H1 (cell line): ENCODE measurements around the gene IGF2R. TPM values are rescaled to one million over a fixed set of nuclear protein-coding genes. Genes with fewer than 3 reads are reported as not detected.

ENCODE experiments used
- CTCF ChIA-PET: fragments of 300-600 bp; sonication (Branson Sonifier 250); formaldehyde crosslinking; loops from one replicate; lab custom pipeline; 2021; ENCODE audit not compliant: partially characterized antibody; lab: Charles Lee
- POLR2A ChIA-PET: fragments of 300-600 bp; sonication (Branson Sonifier 250); formaldehyde crosslinking; loops from one replicate; lab custom pipeline; 2021; ENCODE audit warnings: inconsistent platforms; ENCODE audit not compliant: partially characterized antibody; lab: Charles Lee
- DNase-seq, 2 experiments: peaks; one replicate each; pipeline versions ENCODE4 v3.0.0 to v3.0.0-alpha.2; 2010 to 2022; ENCODE audit warnings: low spot score in 2 of 2, low read depth in 1 of 2, mixed read lengths in 1 of 2
- FAIRE-seq: peaks from 2 replicates; lab custom pipeline; 2011; peaks lifted over from hg19 to GRCh38; lab: Jason Lieb, UNC
- H2AFZ ChIP-seq: 2 replicates; pipeline ENCODE4 v1.8.1; 2012; ENCODE audit warnings: low read length, inconsistent platforms
- H2AK5ac ChIP-seq: 2 replicates; pipeline ENCODE4 v1.6.1; 2013; ENCODE audit warnings: low read depth, low read length
- H2BK120ac ChIP-seq: replicated peaks from 2 replicates; pipeline ENCODE3; 2013; ENCODE audit warnings: low read depth, low read length, inconsistent platforms
- H2BK12ac ChIP-seq: 2 replicates; pipeline ENCODE4 v1.6.1; 2013; ENCODE audit warnings: low read depth, low read length
- H2BK15ac ChIP-seq: 2 replicates; pipeline ENCODE4 v1.6.1; 2013; ENCODE audit warnings: low read length
- H2BK20ac ChIP-seq: 2 replicates; pipeline ENCODE4 v1.6.1; 2013; ENCODE audit warnings: low read length
- H2BK5ac ChIP-seq: 2 replicates; pipeline ENCODE4 v1.6.1; 2013; ENCODE audit warnings: low read depth, low read length
- H3K14ac ChIP-seq: 2 replicates; pipeline ENCODE4 v1.6.1; 2013; ENCODE audit warnings: inconsistent platforms; ENCODE audit not compliant: insufficient read length
- H3K18ac ChIP-seq: 2 replicates; pipeline ENCODE4 v1.6.1; 2013; ENCODE audit warnings: low read length; ENCODE audit errors: extremely low read depth
- H3K23ac ChIP-seq: 2 replicates; pipeline ENCODE4 v1.6.1; 2013; ENCODE audit warnings: inconsistent platforms; ENCODE audit not compliant: insufficient read length
- H3K23me2 ChIP-seq: 2 replicates; pipeline ENCODE4 v1.6.1; 2013; ENCODE audit warnings: low read depth, low read length
- H3K27ac ChIP-seq: 2 replicates; pipeline ENCODE4 v1.6.1; 2011; ENCODE audit warnings: low read depth, low read length, inconsistent platforms
- H3K27me3 ChIP-seq, 4 experiments: replicated peaks in 1 of 4; 1 replicate in 1 of 4; 2 replicates in 3 of 4; pipeline versions ENCODE4 v1.6.1 to v1.8.1; 2011 to 2013; ENCODE audit warnings: low read length in 3 of 4, mild to moderate bottlenecking in 3 of 4, inconsistent platforms in 2 of 4, mixed read lengths in 2 of 4, moderate library complexity in 1 of 4; ENCODE audit not compliant: control insufficient read depth in 3 of 4, insufficient read depth in 3 of 4; ENCODE audit errors: extremely low read depth in 1 of 4
- H3K36me3 ChIP-seq, 4 experiments: 2 replicates each; pipeline versions ENCODE4 v1.6.1 to v1.8.1; 2011 to 2013; ENCODE audit warnings: mild to moderate bottlenecking in 4 of 4, low read length in 3 of 4, moderate library complexity in 2 of 4, control low read depth in 1 of 4, inconsistent platforms in 1 of 4; ENCODE audit not compliant: insufficient read depth in 4 of 4, control insufficient read depth in 2 of 4
- H3K4ac ChIP-seq: replicated peaks from 2 replicates; pipeline ENCODE3; 2013; ENCODE audit warnings: low read length, low read depth, mixed read lengths, inconsistent platforms; ENCODE audit not compliant: insufficient read length
- H3K4me1 ChIP-seq, 4 experiments: replicated peaks in 1 of 4; 1 replicate in 1 of 4; 2 replicates in 3 of 4; pipeline versions ENCODE4 v1.6.1 to v1.8.1; 2011 to 2013; ENCODE audit warnings: low read length in 3 of 4, inconsistent platforms in 2 of 4, mixed read lengths in 1 of 4; ENCODE audit not compliant: insufficient read depth in 4 of 4, control insufficient read depth in 3 of 4
- H3K4me2 ChIP-seq, 2 experiments: 2 replicates each; pipeline versions ENCODE4 v1.6.1 to v1.8.1; 2011 to 2013; ENCODE audit warnings: low read depth in 2 of 2, low read length in 2 of 2, control low read depth in 1 of 2, inconsistent platforms in 1 of 2, mild to moderate bottlenecking in 1 of 2; ENCODE audit not compliant: insufficient read depth in 1 of 2
- H3K4me3 ChIP-seq, 4 experiments: fragments of 200-600, 300-600 bp in 1 of 4; sonication (generic), shearing (Covaris generic), sonication (Bioruptor Twin) in 1 of 4; 2 replicates each; pipeline versions ENCODE4 v1.5.1 to v1.8.1; 2011 to 2016; ENCODE audit warnings: low read length in 4 of 4, low read depth in 3 of 4, control low read depth in 2 of 4, inconsistent platforms in 2 of 4, mild to moderate bottlenecking in 2 of 4, mixed read lengths in 1 of 4, moderate library complexity in 1 of 4; ENCODE audit not compliant: insufficient read depth in 2 of 4; ENCODE audit errors: extremely low read depth in 1 of 4
- H3K56ac ChIP-seq: replicated peaks from 2 replicates; pipeline ENCODE3; 2013; ENCODE audit warnings: low read depth, mild to moderate bottlenecking, mixed read lengths, low read length, inconsistent platforms; ENCODE audit not compliant: insufficient read length
- H3K79me1 ChIP-seq: 2 replicates; pipeline ENCODE4 v1.6.1; 2013; ENCODE audit warnings: low read depth, low read length, control low read depth
- H3K79me2 ChIP-seq, 2 experiments: 2 replicates each; pipeline versions ENCODE4 v1.6.1 to v1.8.1; 2012 to 2013; ENCODE audit warnings: low read length in 2 of 2, mild to moderate bottlenecking in 2 of 2, inconsistent platforms in 1 of 2; ENCODE audit not compliant: insufficient read depth in 2 of 2, control insufficient read depth in 1 of 2
- H3K9ac ChIP-seq, 4 experiments: replicated peaks in 1 of 4; 1 replicate in 1 of 4; 2 replicates in 3 of 4; pipeline versions ENCODE4 v1.6.1 to v1.8.1; 2011 to 2013; ENCODE audit warnings: low read depth in 3 of 4, low read length in 3 of 4, control low read depth in 2 of 4, mild to moderate bottlenecking in 2 of 4, moderate library complexity in 2 of 4, inconsistent platforms in 1 of 4; ENCODE audit errors: extremely low read depth in 1 of 4
- H3K9me3 ChIP-seq, 2 experiments: 2 replicates each; pipeline versions ENCODE4 v1.6.1 to v1.8.1; 2012 to 2013; ENCODE audit warnings: mild to moderate bottlenecking in 2 of 2, moderate library complexity in 2 of 2, control low read depth in 1 of 2, inconsistent platforms in 1 of 2, low read depth in 1 of 2, low read length in 1 of 2, mixed read lengths in 1 of 2; ENCODE audit not compliant: insufficient read depth in 2 of 2
- H4K20me1 ChIP-seq, 2 experiments: replicated peaks in 1 of 2; 2 replicates each; pipeline versions ENCODE3 to v1.8.1; 2011 to 2013; ENCODE audit warnings: inconsistent platforms in 2 of 2, low read length in 2 of 2, mild to moderate bottlenecking in 1 of 2; ENCODE audit not compliant: insufficient read depth in 2 of 2, control insufficient read depth in 1 of 2
- H4K5ac ChIP-seq: 2 replicates; pipeline ENCODE4 v1.6.1; 2013; ENCODE audit warnings: low read length, low read depth, mixed read lengths, inconsistent platforms; ENCODE audit not compliant: insufficient read length
- H4K8ac ChIP-seq: 2 replicates; pipeline ENCODE4 v1.8.0; 2013; ENCODE audit warnings: mild to moderate bottlenecking, moderate library complexity, low read length, inconsistent platforms; ENCODE audit not compliant: insufficient read depth; ENCODE audit errors: extremely low read depth
- H4K91ac ChIP-seq: replicated peaks from 2 replicates; pipeline ENCODE3; 2013; ENCODE audit warnings: low read length, mixed read lengths, inconsistent platforms; ENCODE audit not compliant: insufficient read length
- GABPA ChIP-seq: IDR thresholded peaks from 2 replicates; pipeline ENCODE4 v1.6.1; 2011; ENCODE audit warnings: mild to moderate bottlenecking, low read length, moderate library complexity, borderline replicate concordance; ENCODE audit not compliant: insufficient read depth
- KDM1A ChIP-seq: fragments of 200-600, 300-600 bp; sonication (generic); IDR thresholded peaks from 2 replicates; pipeline ENCODE4 v1.7.1; 2016; ENCODE audit warnings: mild to moderate bottlenecking, low read length, borderline replicate concordance
- KDM4A ChIP-seq: IDR thresholded peaks from one replicate; pipeline ENCODE4 v1.7.1; 2012; ENCODE audit warnings: low read depth, mild to moderate bottlenecking, moderate library complexity, low read length, inconsistent platforms; ENCODE audit not compliant: severe bottlenecking
- WGBS, 2 experiments: shearing (Covaris generic) in 1 of 2; methylation state at CpG; one replicate each; pipeline versions ENCODE4 v1.1.6 to v1.1.7; 2013 to 2015; ENCODE audit warnings: low lambda C conversion rate in 2 of 2, mixed read lengths in 2 of 2, inconsistent platforms in 1 of 2, low coverage in 1 of 2, missing lambda C conversion rate in 1 of 2; ENCODE audit not compliant: insufficient replicate concordance in 2 of 2, insufficient coverage in 1 of 2, insufficient read length in 1 of 2; ENCODE audit errors: extremely low coverage in 1 of 2, missing lambda C conversion rate in 1 of 2; 5-methylcytosine and 5-hydroxymethylcytosine counted together
- polyA plus RNA-seq, 7 experiments: library from polyadenylated mRNA; depleted of rRNA in 3 of 7; stranded (reverse) in 5 of 7; unstranded in 2 of 7; fragments of >200 nt in 5 of 7; fragments of 200-250 nt in 2 of 7; gene quantifications; 1 replicate in 5 of 7; 2 replicates in 1 of 7; 4 replicates in 1 of 7; pipeline versions ENCODE4 v1.2.1 to v1.2.3, GENCODE V29; 2011 to 2013; ENCODE audit warnings: missing spikeins in 2 of 7, mixed read lengths in 2 of 7
- total RNA-seq: library from RNA; stranded (reverse); fragmentation: NEBNext Ultra II Directional; extraction: Animal tissue kit (Norgen Biotek cat#: 25700); gene quantifications from 2 replicates; pipeline ENCODE4 v1.2.1, GENCODE V29; 2021

Gene IGF2R
- total and polyA plus RNA-seq, 2 of the 8 experiments (the other 6 are each of a cell fraction or from before 2014, with no cell fraction given), result 20.6 to 74.1 TPM

- no peak overlapping the region for H2BK120ac ChIP-seq
- CTCF ChIA-PET, result interaction anchor here (0.9 to 5.5 kb wide), 5 partner anchors 19 to 84 kb away, joined by 3 to 32 read pairs (median 3); no protein-coding TSS in a partner anchor
- no peak overlapping the region for H3K27ac ChIP-seq
- no peak overlapping the region for H4K91ac ChIP-seq
- H3K9me3 ChIP-seq, result peaks cover 12 to 23% of the 10 kb centered on the region in 2 experiments; a peak in 3 of 4 replicates
- H2BK5ac ChIP-seq, result no peak overlapping the region
- no peak for TF ChIP-seq KDM4A
- no peak for TF ChIP-seq GABPA
- TF ChIP-seq KDM1A, result no peak
- no peak overlapping the region for H4K5ac ChIP-seq
- WGBS, 2 experiments, result 93% methylated on average over 6 of the region's 6 CpGs; no CpG with 5 or more reads in 1 of the 2 experiments
- H3K4ac ChIP-seq, result no peak overlapping the region
- POLR2A ChIA-PET, result no interaction called here
- no peaks in the 10 kb centered on the region; a peak in 1 of 7 replicates for H3K4me1 ChIP-seq
- no peak overlapping the region for H2BK12ac ChIP-seq
- no peak overlapping the region for H2AFZ ChIP-seq
- H3K23me2 ChIP-seq, result no peaks in the 10 kb centered on the region
- no peak overlapping the region for H4K8ac ChIP-seq
- H3K79me2 ChIP-seq, result no peaks in the 10 kb centered on the region
- no peak overlapping the region for H2BK15ac ChIP-seq
- no peaks in the 10 kb centered on the region for H3K27me3 ChIP-seq
- H3K9ac ChIP-seq, result no peak overlapping the region
- no peak for FAIRE-seq
- no peaks in the 10 kb centered on the region for H4K20me1 ChIP-seq
- H3K36me3 ChIP-seq, result no peaks in the 10 kb centered on the region
- no peak overlapping the region for H2AK5ac ChIP-seq
- no peaks in the 10 kb centered on the region for H3K79me1 ChIP-seq
- no peak overlapping the region for H3K14ac ChIP-seq
- no peak overlapping the region for H3K4me2 ChIP-seq
- no peak overlapping the region for H3K23ac ChIP-seq
- DNase-seq, result no peak
- H3K56ac ChIP-seq, result no peak overlapping the region
- no peak overlapping the region for H3K4me3 ChIP-seq
- H2BK20ac ChIP-seq, result no peak overlapping the region
- H3K18ac ChIP-seq, result no peak overlapping the region
Observed at GRCh38 chr6:159943101-159943632, 25.7 kb upstream of the IGF2R start.
